HG03354 (cell line): Measurements from ENCODE around the gene CYB5R4.

Experiments
- ATAC-seq: cut with Tn5 transposase; IDR thresholded peaks from one replicate; pipeline ENCODE4 v1.9.1; 2021; ENCODE audit warnings: mild to moderate bottlenecking; ENCODE audit not compliant: unreplicated experiment, poor library complexity, severe bottlenecking

Gene CYB5R4

GRCh38 chr6:83970582-83970981 is 111.1 kb downstream of the CYB5R4 start:
- ATAC-seq, result no peak

GRCh38 chr6:83974409-83975050 is 115.0 kb downstream of the CYB5R4 start:
- no peak for ATAC-seq

GRCh38 chr6:83976037-83976755 is 116.7 kb downstream of the CYB5R4 start:
- ATAC-seq, result no peak

DNA sequence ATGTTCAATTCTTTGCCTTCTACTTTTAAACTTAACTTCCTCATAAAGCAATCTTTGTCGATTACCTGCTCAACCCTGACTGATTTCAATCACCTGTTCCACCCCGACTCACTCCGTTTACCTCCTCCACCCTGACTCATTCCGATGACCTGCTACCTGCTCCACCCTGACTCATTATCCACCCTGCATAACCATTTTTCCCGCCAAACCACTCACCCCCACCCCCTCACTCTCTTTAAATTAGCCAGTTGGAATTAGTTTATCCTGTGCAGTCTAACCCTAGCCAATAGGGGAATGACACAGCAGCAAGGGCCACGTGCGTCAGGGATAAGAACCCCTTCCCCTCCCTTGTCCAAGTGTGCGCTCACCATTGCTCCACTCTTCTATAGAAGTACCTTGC is 117.4 kb downstream of the CYB5R4 start:
- ATAC-seq, result no peak

DNA sequence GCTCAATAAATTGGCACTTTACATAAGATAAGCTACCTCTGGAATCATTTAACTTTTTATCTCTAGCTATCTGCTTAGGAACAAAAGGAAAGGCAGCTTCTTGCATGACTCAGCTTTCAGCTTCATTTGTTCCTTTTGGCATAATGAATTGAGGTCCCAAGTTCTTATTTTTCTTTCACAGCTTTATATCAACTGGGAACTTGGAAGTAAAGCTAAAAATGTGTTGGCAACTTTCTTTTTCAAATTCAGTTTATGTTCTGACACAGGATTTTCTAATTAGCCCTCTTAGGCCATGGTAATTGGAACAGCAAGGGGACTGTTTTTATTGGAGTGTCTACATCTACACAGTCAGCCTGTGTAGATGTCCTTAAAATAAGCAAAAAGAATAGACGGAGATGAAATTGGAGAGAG is 118.8 kb downstream of the CYB5R4 start:
- no peak for ATAC-seq

GRCh38 chr6:83978997-83979396 is 119.5 kb downstream of the CYB5R4 start:
- no peak for ATAC-seq

GRCh38 chr6:83984411-83984810 is 124.9 kb downstream of the CYB5R4 start:
- no peak for ATAC-seq

DNA sequence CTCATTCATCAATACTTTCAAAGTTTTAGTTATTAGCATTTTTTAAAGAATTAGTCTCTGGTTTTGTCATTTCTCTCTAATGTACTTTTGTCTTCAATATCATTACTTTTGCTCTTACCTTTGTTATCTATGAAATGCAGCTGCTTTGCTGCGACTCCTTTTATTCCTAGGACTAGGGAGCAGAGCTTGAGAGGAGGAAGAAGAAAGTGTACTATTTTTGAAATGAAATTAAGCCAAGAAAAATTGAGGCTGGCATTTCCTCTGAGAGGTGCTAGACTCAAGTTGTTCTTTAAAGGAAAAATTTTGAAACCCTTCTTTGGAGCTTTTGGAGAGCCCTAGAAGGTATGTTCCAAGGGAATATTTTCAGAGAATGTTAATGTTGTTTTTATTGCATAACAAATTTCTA is 125.8 kb downstream of the CYB5R4 start:
- ATAC-seq, result no peak

- no peak for ATAC-seq
These were observed 126.2 kb downstream of the CYB5R4 start for GRCh38 chr6:83985715-83986114.

GRCh38 chr6:83998021-83998584 is 138.6 kb downstream of the CYB5R4 start:
- ATAC-seq, result no peak

GRCh38 chr6:84001119-84001518 is 141.6 kb downstream of the CYB5R4 start:
- ATAC-seq, result no peak

DNA sequence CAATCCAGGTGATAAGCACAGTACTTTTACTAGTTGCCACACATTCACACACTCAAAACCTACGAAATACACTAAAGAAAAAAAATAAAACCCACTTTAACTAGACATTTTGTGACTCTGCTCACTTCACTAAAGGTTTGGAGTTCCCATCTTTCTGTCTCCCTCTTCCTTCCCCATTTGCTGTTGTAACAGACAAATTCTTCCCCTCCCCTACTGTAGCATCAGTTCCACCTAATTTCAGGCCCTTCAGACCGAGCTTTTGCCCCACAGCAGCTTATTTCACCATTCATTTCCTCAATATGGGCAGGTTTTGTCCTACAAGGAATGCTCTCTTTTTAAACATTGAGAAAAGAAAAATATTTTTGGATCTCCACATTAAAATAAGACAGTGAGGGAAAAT is 142.7 kb downstream of the CYB5R4 start:
- ATAC-seq, result no peak

DNA sequence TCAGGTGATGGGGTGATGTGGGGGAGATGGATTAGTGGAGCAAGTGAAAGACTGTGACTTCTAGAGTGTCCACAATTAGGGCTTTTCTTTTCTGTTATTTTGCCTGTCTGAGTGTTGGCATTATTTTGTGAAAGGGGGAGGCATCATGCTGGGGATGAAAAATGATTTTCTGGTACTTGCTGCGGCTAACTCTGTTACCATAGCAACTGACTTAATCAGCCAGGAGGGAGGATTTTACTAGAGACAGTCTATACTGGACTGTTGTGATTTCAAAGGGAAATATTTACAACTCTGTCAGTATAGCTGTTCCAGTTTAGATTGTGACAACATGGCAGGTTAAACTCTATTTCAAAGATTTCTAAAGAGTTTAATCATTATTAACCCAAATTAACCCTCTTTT is 143.6 kb downstream of the CYB5R4 start:
- ATAC-seq, result no peak

DNA sequence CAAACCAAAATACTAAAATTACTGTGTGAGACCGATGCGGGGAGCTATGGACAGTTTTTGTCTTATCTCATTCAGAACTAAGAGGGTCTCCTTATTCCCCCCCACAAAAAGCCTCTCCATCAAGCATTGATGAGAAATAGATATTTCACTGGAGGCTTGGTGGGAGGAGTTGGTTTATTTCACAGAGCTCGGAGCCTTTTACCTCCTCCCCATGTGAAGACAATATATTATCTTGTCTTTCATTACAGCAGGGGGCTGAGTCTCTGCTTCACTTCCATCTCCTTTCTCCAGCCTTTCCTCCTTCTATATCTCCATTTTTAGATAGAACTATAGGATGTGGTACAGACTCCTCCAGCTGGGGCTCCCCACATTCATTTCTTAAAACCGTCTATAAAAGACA is 144.2 kb downstream of the CYB5R4 start:
- ATAC-seq, result no peak

DNA sequence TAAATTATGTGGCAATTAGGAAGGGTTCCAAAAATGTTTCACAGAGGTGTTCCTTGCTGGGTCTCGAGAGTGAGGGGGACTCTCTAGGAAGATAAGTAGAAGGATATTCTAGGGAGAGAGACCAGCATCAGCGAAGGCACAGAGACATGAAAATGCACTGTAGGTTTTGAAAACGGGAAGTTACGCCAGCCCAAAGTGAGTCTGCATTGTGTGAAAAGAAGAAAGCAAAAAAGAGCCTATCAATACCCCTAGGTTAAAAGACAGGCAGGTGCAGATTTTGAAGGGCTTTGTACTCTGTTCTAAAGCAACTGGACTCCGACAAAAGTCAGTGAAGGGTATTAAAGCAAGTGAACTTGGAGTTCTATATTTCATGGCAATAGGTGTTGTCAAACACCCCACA is 148.4 kb downstream of the CYB5R4 start:
- no peak for ATAC-seq

GRCh38 chr6:84013354-84013753 is 153.9 kb downstream of the CYB5R4 start:
- ATAC-seq, result no peak

DNA sequence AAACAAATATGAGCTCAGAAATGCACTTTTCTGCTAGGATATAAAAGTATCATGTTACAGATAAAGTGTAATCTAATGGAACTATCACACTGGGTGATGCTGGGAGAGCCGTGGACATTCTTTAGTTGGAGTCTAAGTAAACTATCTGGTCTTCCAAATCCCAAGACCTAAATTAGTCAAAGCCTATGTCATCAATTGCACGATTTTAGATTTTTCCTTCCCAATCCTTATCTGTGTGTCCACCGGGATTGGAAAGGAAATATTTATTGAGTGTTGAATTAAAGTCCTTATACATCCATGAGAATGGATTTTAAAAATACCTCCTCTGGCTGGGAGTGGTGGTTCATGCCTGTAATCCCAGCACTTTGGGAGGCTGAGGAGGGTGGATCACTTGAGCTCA is 154.4 kb downstream of the CYB5R4 start:
- no peak for ATAC-seq

GRCh38 chr6:84016029-84016428 is 156.5 kb downstream of the CYB5R4 start:
- ATAC-seq, result no peak
